HG02970 (cell line): ENCODE measurements around the gene PEX16.
"Not testable (repeated sequence)": the region's sequence is repeated elsewhere in the genome, so short reads cannot be mapped to it uniquely, and the experiment has no call there.

Experiments
- ATAC-seq: cut with Tn5 transposase; IDR thresholded peaks from one replicate; pipeline ENCODE4 v1.9.1; 2021; ENCODE audit warnings: mild to moderate bottlenecking, moderate library complexity, moderate number of reproducible peaks; ENCODE audit not compliant: unreplicated experiment, low FRiP score

Gene PEX16

GRCh38 chr11:45918962-45919675, 1.4 kb upstream of the PEX16 start:
- no peak for ATAC-seq

- no peak for ATAC-seq
These were observed 759 bp upstream of the PEX16 start for GRCh38 chr11:45918331-45918941.

- no peak for ATAC-seq
These were observed 423 bp downstream of the PEX16 start for GRCh38 chr11:45917286-45917622.

DNA sequence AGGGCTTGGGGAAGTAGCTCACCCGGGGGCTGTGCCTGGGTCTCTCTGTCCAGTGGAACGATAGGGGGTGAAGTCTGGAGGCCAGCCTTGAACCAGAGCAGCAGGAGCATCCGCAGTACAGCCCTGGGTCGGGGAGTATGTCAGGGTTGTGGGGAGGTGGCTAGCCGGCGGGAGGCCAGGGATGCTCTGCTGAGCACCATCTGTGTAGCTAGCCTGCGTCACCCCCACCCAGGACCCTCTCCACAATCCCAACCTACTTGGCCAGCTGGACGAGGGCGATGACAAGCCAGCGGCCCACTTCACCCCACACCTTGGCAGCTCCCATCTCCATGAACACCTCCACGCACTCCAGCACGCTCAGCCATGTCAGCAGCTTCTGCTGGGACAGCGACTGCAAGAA, 2.2 kb downstream of the PEX16 start:
- no peak for ATAC-seq

DNA sequence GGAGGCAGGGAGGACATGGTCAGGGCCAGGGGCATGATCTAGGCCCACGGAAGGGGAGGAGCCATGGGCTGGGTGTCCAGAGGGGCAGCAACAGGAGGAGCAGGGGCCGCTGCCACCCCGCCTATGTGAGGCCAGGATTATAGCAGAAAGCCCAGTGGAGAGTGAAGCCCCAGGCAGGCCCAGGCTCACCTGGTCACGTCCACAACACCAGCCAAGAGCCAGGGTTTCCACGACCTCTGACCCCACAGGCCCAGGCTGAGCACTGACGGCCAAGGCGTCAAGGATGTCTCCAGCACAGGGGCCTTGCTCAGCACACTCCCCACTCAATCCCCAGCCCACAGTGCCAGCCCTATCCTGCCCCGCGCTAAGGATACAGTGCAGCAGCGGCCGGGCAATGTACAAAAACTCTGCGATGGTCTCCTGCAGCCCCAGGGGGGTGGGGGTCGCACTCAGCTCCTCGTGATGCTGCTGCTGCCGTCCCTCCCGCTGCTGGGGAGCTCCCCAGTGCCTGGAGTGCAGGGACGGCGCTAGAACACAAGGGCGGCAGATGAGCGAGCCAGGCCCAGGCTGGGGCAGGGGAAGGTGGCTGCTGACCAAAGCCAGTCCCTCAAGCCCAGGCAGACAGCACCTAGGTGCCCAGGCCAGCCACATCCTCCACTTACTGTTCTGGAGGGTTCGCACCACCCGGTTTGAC, 3.6 kb downstream of the PEX16 start:
- ATAC-seq, result no peak

DNA sequence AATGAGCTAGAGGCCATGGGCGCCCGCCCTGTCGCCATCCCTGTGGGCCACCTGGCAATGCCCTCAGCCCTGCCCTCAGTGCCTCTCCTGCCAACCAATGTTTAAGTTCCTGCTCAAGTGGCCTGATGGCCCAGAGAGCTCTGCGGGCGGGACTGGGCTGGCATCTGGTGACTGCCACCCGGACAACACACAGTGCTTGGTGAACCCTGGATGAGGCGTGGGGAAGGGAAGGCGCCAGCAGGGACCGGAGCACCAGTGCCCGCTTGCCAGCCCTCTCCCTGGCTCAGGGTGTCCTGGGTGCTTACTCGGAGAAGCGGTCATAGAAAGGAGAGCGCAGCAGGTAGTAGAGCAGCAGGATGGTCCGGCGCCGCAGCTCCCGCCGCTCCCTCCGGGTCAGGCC, 4.2 kb downstream of the PEX16 start:
- no peak for ATAC-seq

- no peak for ATAC-seq
These were observed 7.1 kb downstream of the PEX16 start for GRCh38 chr11:45910623-45911022.

DNA sequence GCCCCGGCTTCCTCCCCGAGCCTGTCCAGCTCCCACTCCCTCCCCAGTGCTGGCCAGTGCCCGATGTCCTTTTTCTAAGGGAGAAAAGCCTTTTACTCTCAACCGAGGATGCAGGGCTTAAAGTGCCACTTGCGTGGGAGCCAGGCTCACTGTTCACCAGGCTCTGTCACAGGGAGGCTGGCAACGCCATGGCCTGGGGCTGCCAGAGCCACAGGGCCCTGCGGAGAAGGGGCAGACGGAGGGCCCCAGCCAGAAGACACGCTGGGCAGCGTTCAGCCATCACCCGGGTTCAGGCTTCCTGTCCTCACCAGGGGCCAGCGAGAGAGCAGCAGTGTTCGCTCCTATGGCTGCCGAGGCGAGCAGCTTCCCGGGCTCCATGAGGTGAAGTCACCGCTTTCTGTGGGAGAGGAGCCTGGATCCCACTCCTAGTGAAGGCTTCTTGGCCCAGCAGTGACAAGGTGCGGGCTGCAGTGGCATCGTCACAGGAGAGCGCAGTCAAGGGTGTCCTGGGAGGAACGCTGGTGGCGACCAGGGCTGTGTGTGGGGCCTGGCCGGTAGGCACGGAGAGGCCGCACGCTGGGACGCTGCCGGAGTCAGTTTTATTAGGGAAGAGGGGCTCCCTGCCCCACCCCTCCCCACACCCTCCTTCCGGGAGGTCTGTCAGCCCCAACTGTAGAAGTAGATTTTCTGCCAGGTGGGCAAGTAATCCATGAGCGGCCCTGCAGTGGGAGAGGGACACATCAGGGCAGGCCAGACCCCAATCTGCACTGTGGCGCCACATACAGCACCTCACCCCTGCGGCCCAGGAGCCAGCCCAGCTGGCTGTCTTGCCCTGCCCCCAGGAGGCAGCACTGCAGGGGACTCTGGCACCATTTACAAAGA, 7.8 kb downstream of the PEX16 start:
- no peak for ATAC-seq

- no peak for ATAC-seq
These were observed 9.7 kb downstream of the PEX16 start for GRCh38 chr11:45907911-45908370.

- no peak for ATAC-seq
These were observed 10.6 kb downstream of the PEX16 start, which contains the start of gene FREY1 for GRCh38 chr11:45906965-45907611. FREY1 (minus strand) TSS chr11:45907271; CDS start chr11:45907245, 26 bp downstream.

- ATAC-seq, result no peak
These were observed 11.5 kb downstream of the PEX16 start for GRCh38 chr11:45906096-45906682.

DNA sequence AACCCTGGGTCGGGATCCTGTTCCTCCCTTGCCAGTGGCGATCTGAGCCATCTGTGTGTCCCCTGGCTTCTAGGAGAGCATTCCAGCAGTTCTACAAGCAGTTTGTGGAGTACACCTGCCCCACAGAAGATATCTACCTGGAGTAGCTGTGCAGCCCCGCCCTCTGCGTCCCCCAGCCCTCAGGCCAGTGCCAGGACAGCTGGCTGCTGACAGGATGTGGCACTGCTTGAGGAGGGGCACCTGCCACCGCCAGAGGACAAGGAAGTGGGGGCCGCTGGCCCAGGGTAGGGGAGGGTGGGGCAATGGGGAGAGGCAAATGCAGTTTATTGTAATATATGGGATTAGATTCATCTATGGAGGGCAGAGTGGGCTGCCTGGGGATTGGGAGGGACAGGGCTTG, 12.1 kb downstream of the PEX16 start:
- ATAC-seq, result not testable (repeated sequence)

GRCh38 chr11:45905095-45905494, 12.6 kb downstream of the PEX16 start:
- ATAC-seq, result no peak

DNA sequence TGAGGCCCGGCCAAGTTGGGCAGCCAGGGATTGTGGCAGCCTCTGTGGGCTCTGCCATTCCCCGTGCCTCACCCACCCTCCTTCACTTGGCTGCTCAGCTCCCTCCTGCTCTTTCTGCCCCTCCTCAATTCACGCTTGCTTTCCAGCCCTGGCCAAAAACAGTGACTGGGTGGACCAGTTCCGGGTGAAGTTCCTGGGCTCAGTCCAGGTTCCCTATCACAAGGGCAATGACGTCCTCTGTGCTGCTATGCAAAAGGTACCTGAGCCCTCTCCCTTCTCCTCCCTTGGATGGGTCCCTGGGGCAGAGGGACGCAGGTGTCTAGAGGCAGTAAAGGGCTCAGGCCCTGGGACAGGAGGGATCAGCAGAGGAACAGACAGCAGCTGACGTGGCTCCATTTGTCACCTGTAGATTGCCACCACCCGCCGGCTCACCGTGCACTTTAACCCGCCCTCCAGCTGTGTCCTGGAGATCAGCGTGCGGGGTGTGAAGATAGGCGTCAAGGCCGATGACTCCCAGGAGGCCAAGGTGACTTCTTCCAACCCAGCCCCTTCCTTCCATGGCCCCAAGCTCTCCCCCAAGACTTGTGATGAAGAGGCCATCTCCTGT, 13.3 kb downstream of the PEX16 start:
- no peak for ATAC-seq

- no peak for ATAC-seq
These were observed 15.0 kb downstream of the PEX16 start for GRCh38 chr11:45902452-45903380.

GRCh38 chr11:45901626-45902025, 16.1 kb downstream of the PEX16 start:
- no peak for ATAC-seq

- no peak for ATAC-seq
These were observed 16.6 kb downstream of the PEX16 start for GRCh38 chr11:45900916-45901617.
